GM18867 (cell line): ENCODE data around the gene GPI.
"Not testable (repeated sequence)": the region's sequence is repeated elsewhere in the genome, so short reads cannot be mapped to it uniquely, and the experiment has no call there.

ENCODE experiments used
- ATAC-seq: cut with Tn5 transposase; IDR thresholded peaks from one replicate; pipeline ENCODE4 v1.9.1; 2021; ENCODE audit warnings: mild to moderate bottlenecking, moderate library complexity; ENCODE audit not compliant: unreplicated experiment

The GPI gene

DNA sequence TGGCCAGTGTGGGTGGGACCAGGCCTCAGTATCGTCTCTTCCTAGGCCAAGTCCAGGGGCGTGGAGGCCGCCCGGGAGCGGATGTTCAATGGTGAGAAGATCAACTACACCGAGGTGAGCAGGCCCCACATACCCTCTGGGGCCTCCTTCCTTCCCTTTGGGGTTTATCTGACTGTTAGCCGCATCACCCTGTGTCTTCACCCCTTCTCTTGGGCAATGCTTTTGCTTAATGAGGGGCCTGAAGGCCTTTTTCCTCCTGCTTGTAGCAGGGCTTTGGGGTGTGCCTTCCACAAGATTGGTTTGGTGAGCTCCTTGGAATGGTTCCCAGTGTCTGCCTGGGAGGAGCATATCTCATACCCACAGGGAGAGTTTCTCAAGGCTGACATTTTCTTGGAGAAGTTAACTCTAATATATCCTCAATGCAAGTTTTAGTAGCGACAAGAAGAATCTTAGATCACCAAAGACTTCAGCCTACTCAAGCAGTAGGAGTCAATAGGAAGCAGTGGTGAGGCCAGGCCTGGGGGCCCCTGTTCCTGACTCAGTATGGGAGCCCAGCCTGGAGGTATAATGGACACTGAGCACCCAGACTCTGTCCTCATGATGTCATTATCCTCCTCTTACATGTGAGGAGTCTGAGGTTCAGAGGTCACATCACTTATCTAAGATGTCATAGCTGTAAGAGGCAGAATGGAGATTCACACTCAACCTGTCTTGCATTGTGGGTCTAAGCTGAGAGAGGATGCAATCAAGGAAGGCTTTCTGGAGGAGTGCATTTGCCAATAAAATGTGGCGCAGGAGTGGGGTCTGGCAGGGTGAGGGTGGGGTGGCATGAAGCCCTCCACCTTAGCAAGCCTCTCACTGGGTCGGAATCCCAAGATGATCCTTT is 2.0 kb downstream of the GPI start:
- ATAC-seq: no peak

DNA sequence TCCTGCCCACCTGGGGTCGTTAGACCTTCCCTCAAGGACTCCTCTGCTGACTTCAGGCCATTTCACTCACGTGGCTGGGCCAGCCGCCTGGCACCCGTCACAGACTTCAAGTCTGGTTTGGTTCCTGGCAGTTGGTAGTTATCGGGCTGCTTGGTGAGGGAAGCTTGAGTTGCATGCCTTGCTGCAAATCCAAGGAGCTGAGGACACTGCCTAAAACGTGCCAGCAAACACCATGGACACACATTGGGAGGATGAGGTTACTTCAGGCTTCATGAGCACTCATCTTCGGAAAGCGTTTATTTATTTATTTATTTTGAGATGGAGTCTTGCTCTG is 2.6 kb downstream of the GPI start:
- no peak for ATAC-seq

DNA sequence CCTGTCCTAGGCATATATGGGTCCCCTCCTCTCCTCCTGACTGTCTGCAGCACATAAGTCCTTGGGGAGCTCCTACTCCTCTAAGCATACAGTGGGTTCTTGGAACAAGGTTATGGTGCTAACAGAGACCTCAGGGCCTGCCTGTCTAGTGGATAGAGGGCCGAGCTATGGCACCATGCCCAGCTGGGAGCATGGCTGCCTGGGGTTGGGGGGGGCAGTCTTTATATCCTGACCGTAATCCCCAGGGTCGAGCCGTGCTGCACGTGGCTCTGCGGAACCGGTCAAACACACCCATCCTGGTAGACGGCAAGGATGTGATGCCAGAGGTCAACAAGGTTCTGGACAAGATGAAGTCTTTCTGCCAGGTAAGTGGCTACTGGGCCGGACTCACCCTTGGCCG is 3.3 kb downstream of the GPI start:
- ATAC-seq: no peak

GRCh38 chr19:34369166-34369565 is 4.2 kb downstream of the GPI start:
- not testable (repeated sequence) for ATAC-seq

DNA sequence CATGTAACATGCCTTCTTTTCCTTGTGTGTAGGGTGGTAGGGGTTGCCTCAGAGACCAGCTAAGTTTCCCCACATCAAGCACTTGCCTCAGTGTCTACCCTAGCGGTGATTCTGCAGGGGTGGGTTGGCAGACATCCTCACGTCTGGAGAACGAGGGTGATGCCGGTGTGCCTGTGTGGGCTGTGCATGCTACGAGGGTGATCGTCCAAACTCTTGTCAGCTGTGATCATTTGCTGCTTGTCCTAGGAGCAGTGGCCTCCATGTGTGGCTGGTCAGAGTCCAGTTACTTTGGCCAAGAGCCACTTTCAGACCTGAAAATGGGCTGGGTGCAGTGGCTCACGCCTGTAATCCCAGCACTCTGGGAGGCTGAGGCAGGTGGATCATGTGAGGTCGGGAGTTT is 5.1 kb downstream of the GPI start:
- ATAC-seq: no peak

DNA sequence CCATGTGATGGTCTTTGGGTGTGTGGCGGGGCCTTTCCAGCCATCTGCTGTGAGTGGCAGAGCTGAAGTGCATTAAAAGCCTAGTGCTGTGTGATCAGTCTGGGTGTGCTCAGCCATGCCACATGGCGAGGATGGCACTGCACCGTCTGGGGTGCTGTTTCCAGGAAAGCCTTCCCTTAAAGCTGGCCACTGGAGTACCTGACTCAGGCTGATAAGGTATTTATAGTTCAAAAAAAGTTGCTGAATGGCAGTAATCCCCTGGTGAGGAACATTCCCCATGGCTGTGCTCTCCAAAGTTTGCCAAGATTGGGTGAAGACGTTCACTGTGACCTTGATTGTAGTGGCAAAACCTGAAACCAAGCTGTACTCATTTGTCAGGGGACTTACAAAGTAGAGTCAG is 6.0 kb downstream of the GPI start:
- ATAC-seq: no peak

GRCh38 chr19:34373601-34374288 is 8.7 kb downstream of the GPI start:
- ATAC-seq: no peak

DNA sequence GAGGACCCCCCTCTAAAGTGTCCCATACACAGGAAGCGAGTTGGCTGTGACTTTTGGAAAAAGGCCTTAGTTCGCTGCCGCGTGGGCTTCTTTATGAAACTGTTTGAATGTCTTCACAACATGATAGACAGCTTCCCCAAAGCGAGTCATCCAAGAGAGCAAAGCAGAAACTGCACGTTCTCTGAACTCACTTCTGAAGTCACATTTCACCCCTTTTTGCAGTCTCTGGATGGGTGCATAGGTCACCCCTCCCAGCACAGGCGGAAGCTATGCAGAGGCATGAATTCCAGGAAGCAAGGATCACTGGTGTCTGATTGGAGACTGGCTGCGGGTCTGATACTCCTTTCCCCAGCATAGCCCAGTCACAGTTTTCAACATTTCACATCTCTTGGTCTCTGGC is 10.6 kb downstream of the GPI start:
- no peak for ATAC-seq

GRCh38 chr19:34380639-34381241 is 15.7 kb downstream of the GPI start:
- ATAC-seq: no peak

GRCh38 chr19:34381399-34382251 is 16.6 kb downstream of the GPI start:
- no peak for ATAC-seq

GRCh38 chr19:34382471-34382870 is 17.5 kb downstream of the GPI start:
- ATAC-seq: no peak

GRCh38 chr19:34383599-34383998 is 18.6 kb downstream of the GPI start:
- ATAC-seq: no peak

DNA sequence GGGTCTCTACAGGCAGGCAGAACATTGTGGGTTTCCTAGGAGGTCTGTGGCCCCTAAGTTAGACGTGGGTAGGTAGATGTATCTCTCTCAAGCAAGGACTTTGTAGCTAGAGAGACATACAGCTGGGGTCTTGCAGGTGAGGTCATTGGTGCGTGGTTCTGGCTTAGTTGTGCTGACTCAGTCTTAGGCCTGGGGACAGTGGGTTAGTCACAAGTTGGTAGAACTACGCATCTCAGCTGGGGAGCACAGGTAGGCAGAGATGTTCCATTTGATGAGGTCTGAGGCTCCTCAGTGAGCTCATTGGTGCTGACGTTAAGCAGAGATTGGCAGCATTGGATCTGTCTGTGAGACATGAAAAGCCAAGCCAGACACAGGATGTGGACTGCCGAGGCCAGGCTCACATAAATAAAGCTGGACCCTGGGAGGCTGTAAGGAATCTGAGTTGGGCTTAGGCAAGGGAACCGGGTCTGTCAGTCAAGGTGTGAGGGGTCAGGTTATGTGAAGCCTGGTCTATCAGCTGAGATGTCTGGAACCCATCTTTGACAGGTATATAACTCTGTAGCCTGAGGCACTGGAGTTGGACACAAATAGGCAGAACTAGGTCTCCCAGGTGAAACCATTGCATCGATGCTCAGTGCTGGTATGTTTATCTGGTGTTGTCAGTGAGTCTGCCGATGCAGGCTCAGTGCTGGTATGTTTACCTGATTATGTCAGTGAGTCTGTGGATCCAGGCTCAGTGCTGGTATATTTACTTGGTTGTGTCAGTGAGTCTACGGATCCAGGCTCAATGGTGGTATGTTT is 21.8 kb downstream of the GPI start:
- ATAC-seq: no peak

- no peak for ATAC-seq
Observed at GRCh38 chr19:34387446-34387810, 22.4 kb downstream of the GPI start.

- ATAC-seq: not testable (repeated sequence)
Observed at GRCh38 chr19:34388745-34389144, 23.7 kb downstream of the GPI start.

- no peak for ATAC-seq
Observed at GRCh38 chr19:34391813-34392212, 26.8 kb downstream of the GPI start.

DNA sequence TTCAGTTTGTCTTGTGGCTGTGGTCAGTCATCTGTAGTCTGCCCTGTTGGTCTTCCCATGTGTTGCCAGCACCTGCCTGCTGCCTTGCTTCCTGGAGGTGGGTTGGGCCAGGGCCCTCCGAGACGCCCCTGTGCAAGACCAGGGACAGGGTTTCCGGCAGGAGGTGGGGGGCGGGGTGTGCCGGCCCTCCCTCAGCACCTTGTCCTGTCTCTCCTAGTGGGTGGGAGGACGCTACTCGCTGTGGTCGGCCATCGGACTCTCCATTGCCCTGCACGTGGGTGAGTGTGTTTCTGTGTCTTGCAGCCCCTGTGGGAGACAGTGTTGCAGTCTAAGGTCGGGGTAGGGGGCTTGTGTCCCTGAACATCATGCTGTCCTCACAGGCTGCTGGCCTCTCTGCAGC is 28.0 kb downstream of the GPI start:
- no peak for ATAC-seq

- ATAC-seq: no peak
Observed at GRCh38 chr19:34393629-34394028, 28.6 kb downstream of the GPI start.

- no peak for ATAC-seq
Observed at GRCh38 chr19:34397853-34398252, 32.9 kb downstream of the GPI start.

DNA sequence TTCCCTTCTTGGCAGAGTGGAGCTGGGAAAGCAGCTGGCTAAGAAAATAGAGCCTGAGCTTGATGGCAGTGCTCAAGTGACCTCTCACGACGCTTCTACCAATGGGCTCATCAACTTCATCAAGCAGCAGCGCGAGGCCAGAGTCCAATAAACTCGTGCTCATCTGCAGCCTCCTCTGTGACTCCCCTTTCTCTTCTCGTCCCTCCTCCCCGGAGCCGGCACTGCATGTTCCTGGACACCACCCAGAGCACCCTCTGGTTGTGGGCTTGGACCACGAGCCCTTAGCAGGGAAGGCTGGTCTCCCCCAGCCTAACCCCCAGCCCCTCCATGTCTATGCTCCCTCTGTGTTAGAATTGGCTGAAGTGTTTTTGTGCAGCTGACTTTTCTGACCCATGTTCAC is 34.9 kb downstream of the GPI start:
- ATAC-seq: no peak
